HG03342 (cell line): Measurements from ENCODE around the gene SLC27A5.
"Not testable (repeated sequence)": the region's sequence is repeated elsewhere in the genome, so short reads cannot be mapped to it uniquely, and the experiment has no call there.

Experiments
- ATAC-seq: cut with Tn5 transposase; IDR thresholded peaks from one replicate; pipeline ENCODE4 v1.9.1; 2021; ENCODE audit warnings: mild to moderate bottlenecking, moderate library complexity; ENCODE audit not compliant: unreplicated experiment

SLC27A5 gene

GRCh38 chr19:58551123-58551497 lies 39.3 kb upstream of the SLC27A5 start:
- ATAC-seq, result no peak

GRCh38 chr19:58550362-58551122 lies 38.8 kb upstream of the SLC27A5 start:
- ATAC-seq, result no peak

GRCh38 chr19:58549664-58550361 lies 38.0 kb upstream of the SLC27A5 start:
- no peak for ATAC-seq

- ATAC-seq, result no peak
Measured at GRCh38 chr19:58548859-58549663, 37.3 kb upstream of the SLC27A5 start.

- no peak for ATAC-seq
Measured at GRCh38 chr19:58547323-58548312, 35.8 kb upstream of the SLC27A5 start.

GRCh38 chr19:58546019-58546530 lies 34.3 kb upstream of the SLC27A5 start:
- no peak for ATAC-seq

GRCh38 chr19:58545286-58546018 lies 33.7 kb upstream of the SLC27A5 start:
- ATAC-seq, result no peak

- peak; percentile 44 for ATAC-seq
Measured at GRCh38 chr19:58544591-58545285, 32.9 kb upstream of the SLC27A5 start.

- ATAC-seq, result peak; percentile 77
Measured at GRCh38 chr19:58543826-58544590, 32.2 kb upstream of the SLC27A5 start, which contains the start of gene TRIM28. Gene TRIM28, plus strand, starts transcription at chr19:58544064. Its CDS starts 694 bp downstream, at chr19:58544758.

GRCh38 chr19:58542641-58543372 lies 31.0 kb upstream of the SLC27A5 start:
- not testable (repeated sequence) for ATAC-seq

- not testable (repeated sequence) for ATAC-seq
Measured at GRCh38 chr19:58539169-58539559, 27.4 kb upstream of the SLC27A5 start.

GRCh38 chr19:58538257-58539168 lies 26.7 kb upstream of the SLC27A5 start:
- no peak for ATAC-seq

GRCh38 chr19:58536852-58537798 lies 25.3 kb upstream of the SLC27A5 start:
- ATAC-seq, result no peak

GRCh38 chr19:58535857-58536256 lies 24.1 kb upstream of the SLC27A5 start:
- ATAC-seq, result no peak
